Measurements from ENCODE around the gene DIRAS1.
"Not testable (repeated sequence)": the region's sequence is repeated elsewhere in the genome, so short reads cannot be mapped to it uniquely, and the experiment has no call there.

DIRAS1 gene

DNA sequence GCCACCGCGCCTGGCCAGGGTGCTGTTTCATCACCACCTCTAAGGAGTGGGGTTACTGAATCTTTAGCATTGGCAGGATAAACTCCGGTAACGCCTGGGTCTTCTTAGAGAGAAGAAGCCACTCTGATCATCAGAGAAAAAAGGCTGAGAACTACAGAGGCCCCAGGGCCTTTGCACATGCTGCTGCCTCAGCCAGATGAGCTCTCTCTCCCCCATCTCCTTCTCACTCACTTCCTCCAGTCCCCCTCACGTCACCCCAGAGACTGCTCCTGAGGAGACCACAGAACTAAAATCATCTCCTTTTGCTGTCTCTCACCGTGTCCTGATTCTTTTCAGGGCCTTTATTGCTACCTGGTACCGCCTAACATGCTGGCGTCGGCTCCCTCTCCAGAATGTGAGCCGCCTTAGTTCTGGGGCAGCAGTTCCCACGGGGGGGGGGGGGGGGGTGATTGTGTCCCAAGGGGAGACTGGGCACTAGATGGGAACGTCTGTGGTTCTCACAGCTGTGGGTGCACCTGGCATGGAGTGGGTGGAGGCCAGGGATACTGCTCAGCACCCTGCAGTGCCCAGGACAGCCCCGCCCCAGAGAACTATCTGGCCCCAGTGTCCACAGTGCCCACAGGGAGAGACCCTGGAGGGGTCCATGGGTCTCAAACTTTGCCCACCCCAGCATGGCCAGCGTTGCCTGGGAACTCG is 5.1 kb upstream of the DIRAS1 start:
- DNase-seq, result no peak

DNA sequence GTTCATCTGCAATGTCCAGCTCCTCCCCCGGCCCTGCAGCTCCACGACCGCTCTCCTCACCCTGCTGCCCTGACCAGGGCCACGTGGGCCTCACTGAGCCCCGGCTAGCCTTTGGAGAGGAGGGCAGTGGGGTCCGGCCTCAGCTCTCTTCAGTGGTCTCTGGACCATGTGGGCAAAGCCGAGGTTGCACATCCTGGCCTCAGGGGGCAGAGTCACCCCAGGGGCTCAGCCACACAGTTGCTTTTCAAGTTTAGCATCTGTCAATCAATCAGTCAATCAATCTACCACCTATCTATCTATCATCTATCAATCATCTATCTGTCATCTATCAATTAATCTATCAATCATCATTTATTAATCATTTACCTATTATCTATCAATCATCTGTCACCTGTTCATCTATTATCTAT is 3.0 kb upstream of the DIRAS1 start:
- DNase-seq, result no peak

DNA sequence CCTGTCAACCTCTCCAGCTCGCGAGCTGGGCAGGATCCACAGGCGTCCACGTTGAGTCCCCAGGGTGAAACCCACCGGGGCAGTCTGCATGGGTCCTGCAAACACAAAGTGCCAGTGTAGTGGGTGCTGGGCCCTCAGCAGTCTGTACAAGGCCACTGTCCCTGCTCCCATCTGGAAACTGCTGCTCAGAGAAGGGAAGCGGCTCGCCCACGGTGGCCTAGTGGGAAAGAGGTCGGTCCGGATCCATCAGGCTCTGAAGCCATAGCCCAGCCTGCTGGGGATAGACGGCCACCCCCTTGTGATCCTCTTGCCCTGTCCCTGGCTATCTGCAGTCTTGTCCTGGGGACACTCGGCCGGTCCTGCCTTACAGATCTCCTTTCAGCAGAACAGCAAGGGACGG is 2.6 kb upstream of the DIRAS1 start:
- DNase-seq, result no peak

DNA sequence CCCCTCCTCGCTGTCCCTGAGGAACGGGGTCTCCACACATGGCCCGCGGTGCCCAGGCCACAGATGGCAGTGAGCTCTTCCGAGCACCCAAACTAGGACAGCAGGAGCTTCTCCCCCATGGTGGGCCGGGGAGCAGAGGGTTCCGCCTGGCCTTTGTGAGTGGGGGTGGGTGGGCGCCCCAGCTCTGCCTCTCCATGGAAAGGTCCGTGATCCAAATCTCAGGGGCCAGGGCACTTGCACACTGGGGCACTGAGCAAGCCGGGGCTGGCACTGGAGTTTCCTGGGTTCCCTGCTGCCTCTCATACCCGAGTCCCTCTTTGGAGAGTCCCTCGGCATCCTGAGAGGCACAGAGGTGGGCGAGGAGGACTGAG is 2.2 kb upstream of the DIRAS1 start:
- DNase-seq, result no peak

DNA sequence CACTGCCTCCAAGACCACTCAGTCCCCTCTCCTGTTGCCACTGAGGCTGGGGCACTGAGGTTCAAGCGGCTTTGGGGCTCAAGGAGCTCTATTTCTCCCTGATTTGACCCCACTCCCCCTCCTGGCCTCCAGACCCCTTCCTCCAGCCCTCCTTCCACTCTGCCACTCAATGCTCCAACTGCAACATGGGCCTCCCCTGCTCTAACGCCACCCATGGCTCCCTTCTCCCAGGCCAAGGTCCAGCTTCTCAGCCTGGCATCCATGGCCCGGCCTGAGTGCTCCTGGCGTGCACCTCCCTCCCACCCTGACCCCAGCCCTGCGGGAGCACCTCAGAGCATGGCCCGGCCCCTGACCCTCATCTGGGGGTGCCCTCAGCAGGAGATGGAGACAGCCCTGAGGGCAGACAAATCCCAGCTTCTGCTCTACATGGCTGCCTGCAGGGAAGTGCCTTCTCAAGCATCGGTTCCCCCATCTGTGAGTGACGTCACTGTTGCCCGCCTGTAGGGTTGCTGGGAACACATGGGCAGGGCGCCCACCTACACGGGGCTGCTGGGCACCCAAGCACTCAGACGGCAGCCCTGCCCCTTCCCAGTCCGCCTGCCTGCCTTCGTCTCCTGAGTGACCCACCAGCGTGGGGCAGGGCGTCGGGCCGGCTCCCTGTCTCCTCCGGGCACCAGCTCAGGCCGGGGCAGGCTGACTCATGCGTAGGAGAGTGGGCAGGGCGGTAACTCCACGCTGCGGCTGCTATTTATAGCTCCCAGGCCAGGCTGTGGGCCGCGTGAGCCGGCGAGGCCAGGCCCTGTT is 1.6 kb upstream of the DIRAS1 start:
- DNase-seq, result no peak

- DNase-seq, result no peak
These were observed 683 bp upstream of the DIRAS1 start for GRCh38 chr19:2721570-2722540.

GRCh38 chr19:2719920-2720776 is 1.0 kb downstream of the DIRAS1 start:
- DNase-seq, result no peak

- DNase-seq, result no peak
These were observed 1.9 kb downstream of the DIRAS1 start for GRCh38 chr19:2719232-2719735.

- no peak for DNase-seq
These were observed 3.3 kb downstream of the DIRAS1 start for GRCh38 chr19:2717638-2718541.

- no peak for DNase-seq
These were observed 4.2 kb downstream of the DIRAS1 start for GRCh38 chr19:2716722-2717637.

DNA sequence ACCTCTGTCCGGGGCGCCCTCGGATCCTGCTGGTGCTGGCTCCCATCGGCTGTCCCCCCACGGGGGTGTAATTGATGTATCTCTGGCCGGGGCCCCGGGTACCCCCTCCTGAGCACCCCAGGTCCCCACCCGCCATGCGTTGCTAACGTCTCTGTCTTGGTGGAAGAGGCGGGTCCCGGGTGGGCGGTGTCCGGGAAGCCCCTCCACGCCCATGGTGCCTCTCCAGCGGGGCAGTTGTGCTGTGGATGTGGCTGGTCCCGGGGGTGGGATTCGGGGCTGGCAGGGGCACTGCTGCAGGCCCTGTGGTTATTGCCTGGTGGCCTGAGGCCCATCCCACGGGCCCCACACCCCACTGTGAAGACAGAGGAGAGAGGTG is 4.9 kb downstream of the DIRAS1 start:
- DNase-seq, result no peak

- no peak for DNase-seq
These were observed 5.5 kb downstream of the DIRAS1 start for GRCh38 chr19:2715470-2716274.

- no peak for DNase-seq
These were observed 6.5 kb downstream of the DIRAS1 start for GRCh38 chr19:2714531-2715269.

DNA sequence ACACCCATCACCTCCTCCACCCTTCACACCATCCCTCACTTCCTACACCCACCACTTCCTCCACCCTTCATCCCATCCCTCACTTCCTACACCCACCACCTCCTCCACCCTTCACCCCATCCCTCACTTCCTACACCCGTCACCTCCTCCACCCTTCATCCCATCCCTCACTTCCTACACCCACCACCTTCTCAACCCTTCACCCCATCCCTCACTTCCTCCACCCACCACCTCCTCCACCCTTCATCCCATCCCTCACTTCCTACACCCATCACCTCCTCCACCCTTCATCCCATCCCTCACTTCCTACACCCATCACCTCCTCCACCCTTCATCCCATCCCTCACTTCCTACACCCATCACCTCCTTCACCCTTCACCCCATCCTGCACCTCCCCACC is 7.1 kb downstream of the DIRAS1 start:
- not testable (repeated sequence) for DNase-seq

- DNase-seq, result not testable (repeated sequence)
These were observed 8.0 kb downstream of the DIRAS1 start for GRCh38 chr19:2713170-2713569.

GRCh38 chr19:2711875-2712205 is 9.3 kb downstream of the DIRAS1 start:
- DNase-seq, result no peak

- DNase-seq, result no peak
These were observed 9.8 kb downstream of the DIRAS1 start for GRCh38 chr19:2711172-2711874.

DNA sequence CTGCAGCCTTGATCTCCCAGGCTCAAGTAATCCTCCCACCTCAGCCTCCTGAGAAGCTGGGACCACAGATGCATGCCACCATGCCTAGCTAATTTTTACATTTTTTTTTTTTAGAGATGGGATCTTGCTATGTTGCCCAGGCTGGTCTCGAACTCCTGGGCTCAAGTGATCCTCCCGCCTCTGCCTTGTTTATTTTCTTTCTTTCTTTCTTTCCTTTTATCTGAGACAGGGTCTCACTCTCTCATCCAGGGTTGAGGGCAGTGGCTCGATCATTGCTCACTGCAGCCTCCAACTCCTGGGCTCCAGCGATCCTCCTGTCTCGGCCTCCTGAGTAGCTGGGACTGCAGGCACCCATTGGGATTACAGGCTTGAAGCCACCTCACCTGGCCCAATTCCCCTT is 14.9 kb downstream of the DIRAS1 start:
- no peak for DNase-seq
